ENCODE results near the gene PACSIN2. TPM values are rescaled to one million over a fixed set of nuclear protein-coding genes. Genes with fewer than 3 reads are reported as not detected.

PACSIN2 gene
- total RNA-seq, 3 donors from 2014 or later = 132 to 184 (median 152) TPM

DNA sequence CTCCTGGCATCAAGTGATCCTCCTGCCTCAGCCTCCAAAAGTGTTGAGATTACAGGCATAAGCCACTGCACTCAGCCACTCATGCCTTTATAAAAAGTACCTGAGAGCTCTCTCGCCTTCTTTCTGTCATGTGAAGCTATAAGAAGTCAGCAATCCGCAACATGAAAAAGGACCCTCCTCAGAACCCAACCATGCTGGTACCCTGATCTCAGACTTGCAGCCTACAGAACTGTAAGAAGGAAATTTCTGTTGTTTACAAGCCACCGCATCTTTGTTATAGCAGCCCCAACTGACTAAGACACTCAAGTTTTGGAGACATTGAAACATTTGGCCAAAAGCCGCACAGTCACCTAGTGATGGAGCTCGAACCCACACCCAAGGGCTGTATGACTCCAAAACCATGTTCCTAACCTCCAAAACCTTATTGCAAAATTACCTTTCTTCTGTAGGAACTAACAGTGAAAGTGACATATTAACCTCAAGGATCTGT, 8.9 kb downstream of the PACSIN2 start:
- ATAC-seq (no peak), DNase-seq (no peak)
- Histone ChIP-seq H3K4me1 (ENCODE audit: low read depth) (peaks cover 68% of the 10 kb centered on the region), H3K9me3 (no peaks in the 10 kb centered on the region), H3K36me3 (ENCODE audit: low read depth) (no peaks in the 10 kb centered on the region), H3K4me3 (no peak overlapping the region)
- TF ChIP-seq, protein P1, sequence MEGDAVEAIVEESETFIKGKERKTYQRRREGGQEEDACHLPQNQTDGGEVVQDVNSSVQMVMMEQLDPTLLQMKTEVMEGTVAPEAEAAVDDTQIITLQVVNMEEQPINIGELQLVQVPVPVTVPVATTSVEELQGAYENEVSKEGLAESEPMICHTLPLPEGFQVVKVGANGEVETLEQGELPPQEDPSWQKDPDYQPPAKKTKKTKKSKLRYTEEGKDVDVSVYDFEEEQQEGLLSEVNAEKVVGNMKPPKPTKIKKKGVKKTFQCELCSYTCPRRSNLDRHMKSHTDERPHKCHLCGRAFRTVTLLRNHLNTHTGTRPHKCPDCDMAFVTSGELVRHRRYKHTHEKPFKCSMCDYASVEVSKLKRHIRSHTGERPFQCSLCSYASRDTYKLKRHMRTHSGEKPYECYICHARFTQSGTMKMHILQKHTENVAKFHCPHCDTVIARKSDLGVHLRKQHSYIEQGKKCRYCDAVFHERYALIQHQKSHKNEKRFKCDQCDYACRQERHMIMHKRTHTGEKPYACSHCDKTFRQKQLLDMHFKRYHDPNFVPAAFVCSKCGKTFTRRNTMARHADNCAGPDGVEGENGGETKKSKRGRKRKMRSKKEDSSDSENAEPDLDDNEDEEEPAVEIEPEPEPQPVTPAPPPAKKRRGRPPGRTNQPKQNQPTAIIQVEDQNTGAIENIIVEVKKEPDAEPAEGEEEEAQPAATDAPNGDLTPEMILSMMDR (IDR thresholded peaks at IDR 0.05) = no peak
- intact Hi-C loops (cut with DNase I, micrococcal nuclease) = no loop called here

DNA sequence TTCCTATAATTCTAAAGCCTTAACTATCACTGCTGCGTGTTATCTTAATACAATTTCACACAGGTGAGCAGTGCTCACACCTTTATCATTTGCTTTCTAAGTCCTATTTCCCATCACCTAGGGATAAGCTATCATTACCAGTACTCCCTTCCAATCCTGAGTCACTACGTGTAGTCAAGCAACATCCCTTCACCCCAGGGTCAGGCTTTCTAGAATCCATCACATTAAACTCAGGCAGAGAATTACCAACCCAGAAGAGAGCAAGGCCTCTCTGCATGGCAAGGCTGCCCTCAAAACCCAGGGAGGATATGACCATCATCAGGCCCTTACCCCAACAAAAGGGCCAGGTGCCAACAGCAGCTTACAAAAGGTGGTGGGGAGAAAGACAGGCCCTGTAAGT, 9.8 kb downstream of the PACSIN2 start:
- intact Hi-C loops (cut with DNase I, micrococcal nuclease) = no loop called here
- no peaks in the 10 kb centered on the region for H3K9me3 ChIP-seq
- ATAC-seq = no peak
- peaks cover 65% of the 10 kb centered on the region for H3K4me1 ChIP-seq (ENCODE audit: low read depth)
- no peak for DNase-seq
- H3K4me3 ChIP-seq = no peak overlapping the region
- TF ChIP-seq, protein P1 (IDR thresholded peaks at IDR 0.05) = no peak
- no peaks in the 10 kb centered on the region for H3K36me3 ChIP-seq (ENCODE audit: low read depth)

DNA sequence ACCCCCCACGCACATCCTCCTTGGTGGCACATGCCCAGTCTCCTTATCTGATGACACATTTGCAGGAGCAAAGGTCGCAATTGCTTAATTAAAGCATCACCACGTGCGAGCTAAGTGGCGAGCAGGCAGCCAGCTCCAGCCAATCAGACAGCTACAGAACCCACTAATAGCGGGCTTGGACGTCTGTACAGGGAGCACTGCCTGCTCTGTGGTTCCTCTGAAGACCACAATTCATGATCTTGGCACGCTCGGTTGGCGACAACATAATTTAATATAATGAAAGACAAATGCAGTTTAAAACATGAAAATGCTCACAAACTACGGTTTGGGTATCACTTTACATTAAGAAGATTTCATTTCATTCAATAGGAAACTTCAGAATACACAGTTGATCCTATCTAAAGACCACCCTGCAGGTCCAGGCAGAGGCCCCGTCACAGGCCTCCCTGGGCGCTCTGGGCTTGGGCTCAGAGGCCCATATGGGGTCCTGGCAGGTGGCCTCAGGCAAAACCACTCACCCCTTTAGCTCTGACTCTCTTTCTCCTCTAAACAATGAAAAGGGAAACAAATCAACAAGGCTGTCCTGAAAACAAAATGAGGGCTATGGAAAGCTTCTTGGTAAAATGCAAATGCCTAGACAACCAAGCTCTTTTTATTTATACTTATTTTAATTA, 10.4 kb downstream of the PACSIN2 start:
- Histone ChIP-seq H3K4me3 (no peak overlapping the region), H3K36me3 (ENCODE audit: low read depth) (no peaks in the 10 kb centered on the region), H3K4me1 (ENCODE audit: low read depth) (peaks cover 64% of the 10 kb centered on the region), H3K9me3 (no peaks in the 10 kb centered on the region)
- TF ChIP-seq, protein P1 (IDR thresholded peaks at IDR 0.05) = no peak
- DNase-seq (peak in 2 of 3 donors; percentile 59 to 63), ATAC-seq (peak; percentile 41)
- intact Hi-C loops (cut with DNase I, micrococcal nuclease) = no loop called here

DNA sequence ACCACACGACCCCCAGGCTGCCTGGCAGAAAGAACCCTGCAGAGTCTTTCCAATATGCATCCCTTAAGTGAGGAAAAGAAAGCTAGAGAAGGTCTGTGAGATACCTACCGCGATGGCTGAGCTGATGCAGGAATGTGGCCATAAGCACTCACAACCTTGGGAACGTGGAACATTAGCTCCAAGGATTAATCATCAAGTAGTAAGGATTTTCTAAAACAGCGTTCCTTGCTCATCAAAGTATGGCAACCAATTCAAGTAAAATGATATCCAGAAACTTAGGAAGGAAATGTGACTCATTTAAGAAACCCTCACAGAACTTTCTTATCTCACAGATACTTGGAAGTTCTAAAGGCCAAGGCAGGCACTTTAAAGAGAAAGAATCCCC, 12.8 kb downstream of the PACSIN2 start:
- ATAC-seq = no peak
- H3K4me3 ChIP-seq = no peak overlapping the region
- no peaks in the 10 kb centered on the region for H3K36me3 ChIP-seq (ENCODE audit: low read depth)
- peak in 1 of 3 donors; percentile 14 for DNase-seq
- intact Hi-C loops (cut with DNase I, micrococcal nuclease) = no loop called here
- peaks cover 58% of the 10 kb centered on the region for H3K4me1 ChIP-seq (ENCODE audit: low read depth)
- TF ChIP-seq, protein P1 (IDR thresholded peaks at IDR 0.05) = no peak
- H3K9me3 ChIP-seq = no peaks in the 10 kb centered on the region

DNA sequence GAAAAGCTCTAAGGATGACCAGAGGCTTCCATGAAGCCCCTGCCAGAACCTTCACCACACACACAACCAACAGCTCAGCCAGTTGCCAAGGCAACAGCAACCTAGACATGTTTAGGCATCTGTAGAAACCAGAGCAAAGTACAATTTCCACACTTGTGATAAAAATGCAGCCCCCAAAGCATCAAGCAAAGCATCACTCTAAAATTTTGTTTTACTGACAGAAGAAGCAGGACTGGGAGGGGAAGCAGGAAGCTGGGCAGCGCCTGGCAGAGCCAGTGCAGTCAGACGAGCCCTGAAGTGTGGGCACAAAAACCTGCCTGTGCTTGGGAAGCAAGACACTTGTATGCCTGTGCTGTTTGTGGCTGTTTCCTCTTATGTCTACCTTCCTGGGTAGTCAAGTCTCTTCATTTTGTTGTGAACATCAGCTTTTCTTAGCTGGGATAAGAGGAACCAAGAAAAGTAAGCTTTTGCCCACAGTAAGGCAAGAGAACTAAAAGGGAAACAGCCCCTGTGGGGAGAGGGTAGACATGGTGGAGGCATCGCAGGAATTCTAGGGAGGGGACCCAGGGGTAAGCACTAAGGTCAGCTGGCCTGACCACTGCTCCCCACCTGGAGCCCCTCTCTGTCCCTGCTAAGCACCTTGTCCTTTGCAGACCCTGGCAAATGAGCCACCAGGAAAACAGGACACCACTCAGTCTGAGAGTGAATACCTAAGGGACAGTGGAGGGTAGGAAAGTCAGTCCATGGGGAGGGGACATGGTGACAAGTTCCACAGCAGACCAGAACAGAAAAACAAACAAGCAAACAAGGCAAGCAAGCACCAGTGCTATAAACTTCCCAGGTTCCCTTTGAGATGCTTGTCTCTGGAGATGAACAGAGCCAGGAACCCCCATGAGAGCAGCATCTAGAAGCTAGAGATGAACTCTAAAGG, 13.4 kb downstream of the PACSIN2 start:
- H3K36me3 ChIP-seq (ENCODE audit: low read depth) = no peaks in the 10 kb centered on the region
- H3K9me3 ChIP-seq = no peaks in the 10 kb centered on the region
- ATAC-seq (peak; percentile 31), DNase-seq (peak in 1 of 3 donors; percentile 41)
- no peak overlapping the region for H3K4me3 ChIP-seq
- TF ChIP-seq, protein P1 (IDR thresholded peaks at IDR 0.05) = no peak
- intact Hi-C loops (cut with DNase I, micrococcal nuclease) = no loop called here
- H3K4me1 ChIP-seq (ENCODE audit: low read depth) = peaks cover 63% of the 10 kb centered on the region

All from mucosa of descending colon (tissue), 3 donors.